Measurements from ENCODE around the gene CKMT2. TPM values are rescaled to one million over a fixed set of nuclear protein-coding genes. Genes with fewer than 3 reads are reported as not detected.

The CKMT2 gene
- total RNA-seq, 1 experiment from 2014 or later: not detected

DNA sequence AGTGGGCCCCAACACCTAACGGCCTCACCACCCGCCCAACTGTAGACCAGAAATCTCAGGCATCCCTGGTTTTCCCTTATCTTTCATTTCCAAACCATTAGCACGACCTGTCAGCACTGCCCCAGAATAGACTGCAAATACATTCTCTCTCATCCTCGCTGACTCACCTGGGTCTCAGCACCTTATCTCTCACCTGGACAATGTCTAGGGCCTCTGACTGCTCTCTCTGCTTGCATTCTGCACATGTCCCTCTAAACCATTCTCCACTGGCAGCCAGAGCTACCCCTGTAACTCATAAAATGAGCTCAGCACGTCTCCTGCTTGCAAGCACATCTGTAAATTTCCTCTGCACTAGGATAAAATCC, 12.7 kb downstream of the CKMT2 start:
- DNase-seq (ENCODE audit: low read depth, low spot score) (no peak), ATAC-seq (no peak)
- no peak overlapping the region for H3K27ac ChIP-seq (ENCODE audit: low read length)
- H3K27me3 ChIP-seq (ENCODE audit: control insufficient read depth, insufficient read depth, low read length): no peaks in the 10 kb centered on the region
- TF ChIP-seq, protein P1, sequence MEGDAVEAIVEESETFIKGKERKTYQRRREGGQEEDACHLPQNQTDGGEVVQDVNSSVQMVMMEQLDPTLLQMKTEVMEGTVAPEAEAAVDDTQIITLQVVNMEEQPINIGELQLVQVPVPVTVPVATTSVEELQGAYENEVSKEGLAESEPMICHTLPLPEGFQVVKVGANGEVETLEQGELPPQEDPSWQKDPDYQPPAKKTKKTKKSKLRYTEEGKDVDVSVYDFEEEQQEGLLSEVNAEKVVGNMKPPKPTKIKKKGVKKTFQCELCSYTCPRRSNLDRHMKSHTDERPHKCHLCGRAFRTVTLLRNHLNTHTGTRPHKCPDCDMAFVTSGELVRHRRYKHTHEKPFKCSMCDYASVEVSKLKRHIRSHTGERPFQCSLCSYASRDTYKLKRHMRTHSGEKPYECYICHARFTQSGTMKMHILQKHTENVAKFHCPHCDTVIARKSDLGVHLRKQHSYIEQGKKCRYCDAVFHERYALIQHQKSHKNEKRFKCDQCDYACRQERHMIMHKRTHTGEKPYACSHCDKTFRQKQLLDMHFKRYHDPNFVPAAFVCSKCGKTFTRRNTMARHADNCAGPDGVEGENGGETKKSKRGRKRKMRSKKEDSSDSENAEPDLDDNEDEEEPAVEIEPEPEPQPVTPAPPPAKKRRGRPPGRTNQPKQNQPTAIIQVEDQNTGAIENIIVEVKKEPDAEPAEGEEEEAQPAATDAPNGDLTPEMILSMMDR (IDR thresholded peaks at IDR 0.05): no peak
- TF ChIP-seq, protein P2, sequence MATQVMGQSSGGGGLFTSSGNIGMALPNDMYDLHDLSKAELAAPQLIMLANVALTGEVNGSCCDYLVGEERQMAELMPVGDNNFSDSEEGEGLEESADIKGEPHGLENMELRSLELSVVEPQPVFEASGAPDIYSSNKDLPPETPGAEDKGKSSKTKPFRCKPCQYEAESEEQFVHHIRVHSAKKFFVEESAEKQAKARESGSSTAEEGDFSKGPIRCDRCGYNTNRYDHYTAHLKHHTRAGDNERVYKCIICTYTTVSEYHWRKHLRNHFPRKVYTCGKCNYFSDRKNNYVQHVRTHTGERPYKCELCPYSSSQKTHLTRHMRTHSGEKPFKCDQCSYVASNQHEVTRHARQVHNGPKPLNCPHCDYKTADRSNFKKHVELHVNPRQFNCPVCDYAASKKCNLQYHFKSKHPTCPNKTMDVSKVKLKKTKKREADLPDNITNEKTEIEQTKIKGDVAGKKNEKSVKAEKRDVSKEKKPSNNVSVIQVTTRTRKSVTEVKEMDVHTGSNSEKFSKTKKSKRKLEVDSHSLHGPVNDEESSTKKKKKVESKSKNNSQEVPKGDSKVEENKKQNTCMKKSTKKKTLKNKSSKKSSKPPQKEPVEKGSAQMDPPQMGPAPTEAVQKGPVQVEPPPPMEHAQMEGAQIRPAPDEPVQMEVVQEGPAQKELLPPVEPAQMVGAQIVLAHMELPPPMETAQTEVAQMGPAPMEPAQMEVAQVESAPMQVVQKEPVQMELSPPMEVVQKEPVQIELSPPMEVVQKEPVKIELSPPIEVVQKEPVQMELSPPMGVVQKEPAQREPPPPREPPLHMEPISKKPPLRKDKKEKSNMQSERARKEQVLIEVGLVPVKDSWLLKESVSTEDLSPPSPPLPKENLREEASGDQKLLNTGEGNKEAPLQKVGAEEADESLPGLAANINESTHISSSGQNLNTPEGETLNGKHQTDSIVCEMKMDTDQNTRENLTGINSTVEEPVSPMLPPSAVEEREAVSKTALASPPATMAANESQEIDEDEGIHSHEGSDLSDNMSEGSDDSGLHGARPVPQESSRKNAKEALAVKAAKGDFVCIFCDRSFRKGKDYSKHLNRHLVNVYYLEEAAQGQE (IDR thresholded peaks at IDR 0.05; ENCODE audit: insufficient read depth in 1 of 2, low read depth in 2 of 2, low read length in 1 of 2): no peak
- TF ChIP-seq POLR2AphosphoS5 (IDR thresholded peaks at IDR 0.05; ENCODE audit: low read depth, low read length): no peak
- no peak for TF ChIP-seq SIN3A (IDR thresholded peaks at IDR 0.05; ENCODE audit: borderline replicate concordance, insufficient read depth, low read depth, low read length)
- TF ChIP-seq TCF7L2 (IDR thresholded peaks at IDR 0.05; ENCODE audit: low read depth, low read length): no peak
- in situ Hi-C loops (cut with HindIII; ENCODE audit: low pct_unique_long_range_greater_than_20kb, low sequenced_read_pairs): no loop called here
- intact Hi-C loops (cut with micrococcal nuclease; ENCODE audit: unreplicated experiment): loop anchor here (10.0 kb wide), 1 partner anchor 49 kb away; no protein-coding TSS in a partner anchor
- H3K9me3 ChIP-seq (ENCODE audit: control insufficient read depth, insufficient read depth, low read depth, low read length): no peaks in the 10 kb centered on the region
- no peaks in the 10 kb centered on the region for H3K36me3 ChIP-seq (ENCODE audit: control insufficient read depth, insufficient read depth, low read length)
- no peaks in the 10 kb centered on the region for H3K4me1 ChIP-seq (ENCODE audit: control insufficient read depth, insufficient read depth, low read length)
- ChIA-PET CTCF (no interaction called here), POLR2A (no interaction called here)
- H3K4me3 ChIP-seq (ENCODE audit: low read depth in 2 of 2, low read length in 2 of 2): no peak overlapping the region
- BruUV-seq (replicated peaks): no TSS peak

DNA sequence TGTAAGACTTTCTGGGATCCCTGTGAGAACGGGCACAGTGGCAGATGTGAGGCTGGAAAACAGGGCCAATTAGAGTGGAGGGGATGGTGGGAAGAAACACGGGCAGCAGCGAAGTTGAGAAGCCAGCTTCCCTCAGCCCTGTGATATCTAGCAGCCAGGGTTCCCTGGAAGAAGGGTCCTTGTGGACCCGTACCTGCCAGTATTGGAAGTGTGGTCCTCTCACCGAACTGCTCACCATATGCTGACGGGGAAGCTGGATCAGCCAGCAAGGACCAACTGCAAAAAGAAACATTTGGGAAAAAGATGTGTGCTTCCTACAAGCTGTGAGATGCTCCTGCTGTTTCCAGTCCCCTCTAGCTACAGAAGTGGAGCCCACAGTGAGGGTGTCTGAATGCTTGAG, 13.6 kb downstream of the CKMT2 start:
- H3K36me3 ChIP-seq (ENCODE audit: control insufficient read depth, insufficient read depth, low read length): no peaks in the 10 kb centered on the region
- no peaks in the 10 kb centered on the region for H3K9me3 ChIP-seq (ENCODE audit: control insufficient read depth, insufficient read depth, low read depth, low read length)
- in situ Hi-C loops (cut with HindIII; ENCODE audit: low pct_unique_long_range_greater_than_20kb, low sequenced_read_pairs) (no loop called here), intact Hi-C loops (cut with micrococcal nuclease; ENCODE audit: unreplicated experiment) (loop anchor here (10.0 kb wide), 1 partner anchor 48 kb away; no protein-coding TSS in a partner anchor)
- H3K27me3 ChIP-seq (ENCODE audit: control insufficient read depth, insufficient read depth, low read length): no peaks in the 10 kb centered on the region
- DNase-seq (ENCODE audit: low read depth, low spot score) (no peak), ATAC-seq (no peak)
- H3K4me3 ChIP-seq (ENCODE audit: low read depth in 2 of 2, low read length in 2 of 2): no peak overlapping the region
- H3K27ac ChIP-seq (ENCODE audit: low read length): no peak overlapping the region
- no TSS peak for BruUV-seq (replicated peaks)
- ChIA-PET POLR2A (no interaction called here), CTCF (no interaction called here)
- TF ChIP-seq SIN3A (IDR thresholded peaks at IDR 0.05; ENCODE audit: borderline replicate concordance, insufficient read depth, low read depth, low read length) (no peak), POLR2AphosphoS5 (IDR thresholded peaks at IDR 0.05; ENCODE audit: low read depth, low read length) (no peak), TCF7L2 (IDR thresholded peaks at IDR 0.05; ENCODE audit: low read depth, low read length) (no peak)
- TF ChIP-seq, protein P1 (IDR thresholded peaks at IDR 0.05): no peak
- TF ChIP-seq, protein P2 (IDR thresholded peaks at IDR 0.05; ENCODE audit: insufficient read depth in 1 of 2, low read depth in 2 of 2, low read length in 1 of 2): no peak
- H3K4me1 ChIP-seq (ENCODE audit: control insufficient read depth, insufficient read depth, low read length): no peaks in the 10 kb centered on the region
